ENCODE measurements around the gene FANCC.

GRCh38 chr9:95224376-95225019, 93.0 kb downstream of the FANCC start:
- TF ChIP-seq EZH2phosphoT487 (IDR thresholded peaks at IDR 0.05; ENCODE audit: insufficient read depth, low read depth) (no peak), EZH2 (IDR thresholded peaks at IDR 0.05; ENCODE audit: insufficient read depth, poor library complexity, severe bottlenecking) (no peak)
